ENCODE data around the gene GRK5.

GRCh38 chr10:119365773-119366599 is 158.6 kb downstream of the GRK5 start:
- TF ChIP-seq FOXK2 (IDR thresholded peaks at IDR 0.05) (no peak), ELF4 (IDR thresholded peaks at IDR 0.05) (no peak), SUZ12 (IDR thresholded peaks at IDR 0.05) (no peak), FOXA1 (IDR thresholded peaks at IDR 0.05) (no peak), TARDBP (IDR thresholded peaks at IDR 0.05) (no peak), ZNF384 (IDR thresholded peaks at IDR 0.05) (no peak), SP1 (IDR thresholded peaks at IDR 0.05) (no peak), ARNT (IDR thresholded peaks at IDR 0.05) (no peak)

Data from HEK293T (cell line).